Thymus (tissue), 14 donors: ENCODE measurements around the gene SPIN4. TPM values are rescaled to one million over a fixed set of nuclear protein-coding genes. Genes with fewer than 3 reads are reported as not detected.
"Not testable (repeated sequence)": the region's sequence is repeated elsewhere in the genome, so short reads cannot be mapped to it uniquely, and the experiment has no call there.

Experiments used
- DNase-seq, 9 donors: peaks; one replicate each; pipeline ENCODE4 v3.0.0-alpha.2; 2013; ENCODE audit warnings: low spot score in 9 of 9, low read depth in 6 of 9, missing footprints in 1 of 9
- H3K27ac ChIP-seq, 2 donors: one replicate each; pipeline ENCODE4 v1.5.1; 2013; ENCODE audit warnings: control low read depth in 1 of 2, low read depth in 1 of 2, low read length in 1 of 2, mild to moderate bottlenecking in 1 of 2, moderate library complexity in 1 of 2
- H3K27me3 ChIP-seq, 2 donors: one replicate each; pipeline ENCODE4 v1.5.1; 2013; ENCODE audit warnings: low read length in 1 of 2; ENCODE audit not compliant: control insufficient read depth in 2 of 2, insufficient read depth in 1 of 2
- H3K36me3 ChIP-seq, 2 donors: one replicate each; pipeline ENCODE4 v1.5.1; 2013; ENCODE audit warnings: low read length in 1 of 2, mild to moderate bottlenecking in 1 of 2, moderate library complexity in 1 of 2; ENCODE audit not compliant: control insufficient read depth in 2 of 2, insufficient read depth in 2 of 2
- H3K4me1 ChIP-seq, 2 donors: one replicate each; pipeline ENCODE4 v1.5.1; 2013; ENCODE audit warnings: low read length in 2 of 2; ENCODE audit not compliant: control insufficient read depth in 2 of 2, insufficient read depth in 2 of 2
- H3K4me3 ChIP-seq, 2 donors: one replicate each; pipeline ENCODE4 v1.5.1; 2013; ENCODE audit warnings: low read length in 2 of 2, control low read depth in 1 of 2, mild to moderate bottlenecking in 1 of 2
- H3K9me3 ChIP-seq, 2 donors: one replicate each; pipeline ENCODE4 v1.5.1; 2013; ENCODE audit warnings: low read length in 1 of 2, mild to moderate bottlenecking in 1 of 2; ENCODE audit not compliant: control insufficient read depth in 2 of 2, insufficient read depth in 1 of 2
- WGBS: extraction: QIAGEN DNeasy Blood & Tissue Kit; methylation state at CpG from one replicate; pipeline ENCODE4 v1.1.7; 2013; 5-methylcytosine and 5-hydroxymethylcytosine counted together
- long read RNA-seq, 10 donors: transcript quantifications; one replicate each; lab custom pipeline, GENCODE V29; 2026
- polyA plus RNA-seq: library from polyadenylated mRNA; stranded (reverse); fragments of 200-250 nt; gene quantifications from one replicate; pipeline ENCODE4 v1.2.3, GENCODE V29; 2013
- total RNA-seq: library from RNA; stranded (reverse); fragments of 120-200 nt; gene quantifications from one replicate; pipeline ENCODE4 v1.2.4, GENCODE V29; 2013
- donor health status: healthy.

The SPIN4 gene
- total RNA-seq: 2.6 TPM
- 2.8 TPM for polyA plus RNA-seq
- long read RNA-seq, donor 1, full-length matches to known transcripts: 3 of 3 reads
- long read RNA-seq, donor 1, partial matches to known transcripts: 0 of 3 reads
- long read RNA-seq, donor 1, other reads (novel, unspliced or antisense): 0 of 3 reads
- long read RNA-seq, donor 2, full-length matches to known transcripts: 24 of 24 reads
- long read RNA-seq, donor 2, partial matches to known transcripts: 0 of 24 reads
- long read RNA-seq, donor 2, other reads (novel, unspliced or antisense): 0 of 24 reads
- long read RNA-seq, donor 3, full-length matches to known transcripts: 6 of 6 reads
- long read RNA-seq, donor 3, partial matches to known transcripts: 0 of 6 reads
- long read RNA-seq, donor 3, other reads (novel, unspliced or antisense): 0 of 6 reads
- long read RNA-seq, donor 4, full-length matches to known transcripts: 10 of 10 reads
- long read RNA-seq, donor 4, partial matches to known transcripts: 0 of 10 reads
- long read RNA-seq, donor 4, other reads (novel, unspliced or antisense): 0 of 10 reads
- long read RNA-seq, donor 5, full-length matches to known transcripts: 13 of 13 reads
- long read RNA-seq, donor 5, partial matches to known transcripts: 0 of 13 reads
- long read RNA-seq, donor 5, other reads (novel, unspliced or antisense): 0 of 13 reads
- long read RNA-seq, donor 6, full-length matches to known transcripts: 5 of 5 reads
- long read RNA-seq, donor 6, partial matches to known transcripts: 0 of 5 reads
- long read RNA-seq, donor 6, other reads (novel, unspliced or antisense): 0 of 5 reads
- long read RNA-seq, donor 7, full-length matches to known transcripts: 21 of 21 reads
- long read RNA-seq, donor 7, partial matches to known transcripts: 0 of 21 reads
- long read RNA-seq, donor 7, other reads (novel, unspliced or antisense): 0 of 21 reads
- long read RNA-seq, donor 8, full-length matches to known transcripts: 6 of 6 reads
- long read RNA-seq, donor 8, partial matches to known transcripts: 0 of 6 reads
- long read RNA-seq, donor 8, other reads (novel, unspliced or antisense): 0 of 6 reads
- long read RNA-seq, donor 9, full-length matches to known transcripts: 3 of 3 reads
- long read RNA-seq, donor 9, partial matches to known transcripts: 0 of 3 reads
- long read RNA-seq, donor 9, other reads (novel, unspliced or antisense): 0 of 3 reads
- long read RNA-seq, donor 10, full-length matches to known transcripts: 4 of 4 reads
- long read RNA-seq, donor 10, partial matches to known transcripts: 0 of 4 reads
- long read RNA-seq, donor 10, other reads (novel, unspliced or antisense): 0 of 4 reads

DNA sequence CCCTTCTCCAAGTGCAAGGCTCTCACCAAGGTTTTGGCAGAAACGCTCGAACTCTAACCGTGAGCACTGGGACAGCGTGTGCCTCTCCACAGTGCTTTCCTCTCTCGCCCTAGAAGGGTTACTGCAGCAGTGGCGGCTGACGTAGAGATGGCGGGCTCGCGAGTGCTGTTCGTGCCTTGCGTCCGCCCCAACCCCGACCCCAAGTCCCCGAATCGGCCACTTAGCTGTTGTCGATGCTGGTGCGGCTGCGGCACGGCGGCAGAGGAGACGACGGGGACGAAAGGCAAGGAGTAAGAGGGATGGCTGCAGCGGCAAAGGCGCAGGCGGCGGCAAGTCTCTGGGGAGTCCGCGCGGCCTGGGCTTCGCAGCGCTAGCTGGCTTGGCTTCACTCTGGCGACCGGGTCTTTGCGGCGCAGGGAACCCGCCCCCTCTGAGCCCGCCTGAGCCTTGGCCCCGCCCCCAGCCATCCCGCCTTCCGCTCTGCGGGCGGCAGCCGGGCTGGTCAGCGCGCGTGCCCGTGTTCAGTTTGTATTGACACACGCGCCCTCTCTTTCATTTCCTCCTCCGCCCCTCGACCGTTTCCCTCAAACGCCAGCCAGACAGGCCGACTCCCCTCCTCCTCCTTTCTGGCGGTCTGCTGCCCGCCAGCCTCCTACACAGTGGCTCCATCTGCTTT, at the start of gene SPIN4:
SPIN4 (minus strand) TSS at position 392 of the 676 bp plus-strand sequence. CDS start 513 bp downstream, outside the sequence.
- DNase-seq: peak in 6 of 9 donors; percentile 19 to 59 (median 41)
- Histone ChIP-seq H3K4me1 (peaks cover 0 to 2% of the 10 kb centered on the region in 2 donors), H3K27ac (peak within 1 kb of the TSS; percentile 55 to 65), H3K27me3 (no peaks in the 10 kb centered on the region), H3K9me3 (no peaks in the 10 kb centered on the region), H3K4me3 (peak within 1 kb of the TSS; percentile 58 to 63), H3K36me3 (no peaks in the 10 kb centered on the region)
- under 1% methylated on average over 57 of the region's 58 CpGs for WGBS

DNA sequence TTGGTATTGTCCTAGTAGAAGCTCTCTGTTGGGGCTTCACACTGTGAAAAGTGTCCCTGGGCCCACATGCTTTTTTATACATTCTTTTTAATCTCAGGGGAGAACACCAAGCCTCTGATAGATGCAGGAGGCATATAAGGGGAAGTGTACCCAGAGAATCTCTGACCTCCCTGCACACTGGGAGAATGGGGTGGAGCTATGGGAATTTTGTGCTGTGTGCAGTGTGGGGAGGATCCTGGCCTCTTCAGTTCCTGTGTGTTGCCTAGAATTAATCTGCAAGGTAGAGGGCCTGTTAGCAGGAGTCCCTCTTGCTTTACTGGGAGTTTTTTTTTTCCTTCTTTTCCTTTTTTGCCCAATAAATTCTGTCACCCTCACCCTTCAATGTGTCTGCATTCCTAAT, 49.2 kb upstream of the SPIN4 start:
- Histone ChIP-seq H3K9me3 (no peaks in the 10 kb centered on the region), H3K27ac (no peak overlapping the region), H3K4me1 (no peaks in the 10 kb centered on the region), H3K36me3 (no peaks in the 10 kb centered on the region), H3K4me3 (no peak overlapping the region), H3K27me3 (no peaks in the 10 kb centered on the region)
- DNase-seq: no peak

DNA sequence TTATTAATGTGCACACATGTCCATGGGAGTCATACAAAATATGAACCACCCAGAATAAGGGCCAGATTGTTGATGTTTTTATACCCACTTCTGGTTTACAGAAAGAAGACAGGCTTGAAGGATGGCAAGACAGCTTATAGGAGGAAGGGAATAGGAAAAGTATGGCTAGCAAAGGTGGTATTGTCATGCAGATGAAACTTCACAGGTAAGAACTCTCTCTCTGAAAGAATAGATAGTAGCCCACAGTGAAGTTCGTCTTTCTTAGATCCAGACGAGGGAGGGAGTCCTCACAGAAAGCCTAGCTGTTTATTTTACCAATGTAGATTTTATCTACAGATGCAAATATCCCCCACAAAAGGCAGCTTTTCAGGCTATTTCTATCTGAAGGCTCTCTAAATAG, 43.7 kb upstream of the SPIN4 start:
- DNase-seq: no peak
- Histone ChIP-seq H3K4me3 (no peak overlapping the region), H3K27ac (no peak overlapping the region), H3K4me1 (no peaks in the 10 kb centered on the region), H3K27me3 (no peaks in the 10 kb centered on the region), H3K36me3 (no peaks in the 10 kb centered on the region), H3K9me3 (no peaks in the 10 kb centered on the region)
- 92% methylated on average over 2 of the region's 2 CpGs for WGBS

DNA sequence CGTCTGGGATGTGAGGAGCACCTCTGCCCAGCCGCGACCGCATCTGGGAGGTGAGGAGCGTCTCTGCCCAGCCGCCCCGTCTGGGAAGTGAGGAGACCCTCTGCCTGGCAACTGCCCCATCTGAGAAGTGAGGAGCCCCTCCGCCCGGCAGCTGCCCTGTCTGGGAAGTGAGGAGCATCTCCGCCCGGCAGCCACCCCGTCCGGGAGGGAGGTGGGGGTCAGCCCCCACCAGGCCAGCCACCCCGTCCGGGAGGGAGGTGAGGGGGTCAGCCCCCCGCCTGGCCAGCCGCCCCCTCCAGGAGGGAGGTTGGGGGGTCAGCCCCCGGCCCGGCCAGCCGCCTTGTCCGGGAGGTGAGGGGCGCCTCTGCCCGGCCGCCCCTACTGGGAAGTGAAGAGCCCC, 42.0 kb upstream of the SPIN4 start:
- DNase-seq, H3K4me1 ChIP-seq, H3K36me3 ChIP-seq, H3K27ac ChIP-seq, H3K9me3 ChIP-seq, H3K27me3 ChIP-seq, H3K4me3 ChIP-seq: not testable (repeated sequence)
- WGBS: 97% methylated on average over 21 of the region's 24 CpGs

DNA sequence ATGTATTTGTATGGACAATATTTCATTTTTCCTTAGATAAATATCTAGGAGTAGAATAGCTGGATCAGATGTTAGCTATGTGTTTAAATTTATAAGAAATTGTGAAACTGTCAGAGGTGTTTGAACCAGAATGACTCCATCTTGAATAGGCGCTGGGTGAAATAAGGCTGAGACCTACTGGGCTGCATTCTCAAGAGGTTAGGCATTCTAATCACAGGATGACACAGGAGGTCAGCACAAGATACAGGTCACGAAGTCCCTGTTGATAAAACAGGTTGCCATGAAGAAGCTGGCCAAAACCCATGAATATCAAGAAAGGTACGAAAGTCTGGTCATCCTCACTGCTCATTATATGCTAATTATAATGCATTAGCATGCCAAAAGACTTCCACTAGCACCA, 36.3 kb upstream of the SPIN4 start:
- Histone ChIP-seq H3K9me3 (no peaks in the 10 kb centered on the region), H3K4me1 (no peaks in the 10 kb centered on the region), H3K27ac (no peak overlapping the region), H3K27me3 (no peaks in the 10 kb centered on the region), H3K4me3 (no peak overlapping the region), H3K36me3 (no peaks in the 10 kb centered on the region)
- DNase-seq: no peak
- WGBS: 91% methylated on average over 3 of the region's 3 CpGs

DNA sequence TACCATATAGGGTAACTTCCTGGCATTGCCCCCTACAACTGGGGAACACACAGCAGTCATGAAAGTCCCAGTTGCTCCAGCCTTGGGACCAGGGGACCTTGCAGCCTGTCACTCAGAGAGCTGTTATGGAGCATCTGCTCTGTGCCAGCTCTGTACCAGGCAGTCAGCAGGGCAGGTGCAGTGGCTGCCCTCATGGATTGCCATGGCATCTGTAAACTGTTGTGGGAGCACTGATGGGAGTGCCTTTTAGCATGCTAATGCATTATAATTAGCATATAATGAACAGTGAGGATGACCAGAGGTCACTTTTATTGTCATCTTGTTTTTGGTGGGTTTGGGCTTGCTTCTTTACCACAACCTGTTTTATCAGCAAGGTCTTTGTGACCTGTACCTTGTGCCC, 33.1 kb upstream of the SPIN4 start:
- DNase-seq, H3K36me3 ChIP-seq, H3K27me3 ChIP-seq, H3K4me1 ChIP-seq, H3K4me3 ChIP-seq, H3K9me3 ChIP-seq, H3K27ac ChIP-seq: not testable (repeated sequence)

DNA sequence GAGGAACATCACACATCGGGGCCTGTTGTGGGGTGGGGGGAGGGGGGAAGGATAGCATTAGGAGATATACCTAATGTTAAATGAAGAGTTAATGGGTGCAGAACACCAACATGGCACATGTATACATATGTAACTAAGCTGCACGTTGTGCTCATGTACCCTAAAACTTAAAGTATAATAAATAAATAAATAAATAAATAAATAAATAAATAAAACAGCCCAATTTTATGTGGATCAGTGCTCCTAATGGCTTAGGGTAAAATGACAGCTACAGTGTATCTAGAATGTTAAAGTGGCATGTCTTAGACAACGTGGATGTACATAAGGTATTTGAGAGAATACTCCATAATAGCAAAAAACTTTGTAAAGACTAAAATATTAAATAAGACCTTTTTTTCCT, 21.9 kb upstream of the SPIN4 start:
- not testable (repeated sequence) for DNase-seq, H3K9me3 ChIP-seq, H3K4me1 ChIP-seq, H3K27ac ChIP-seq, H3K4me3 ChIP-seq, H3K27me3 ChIP-seq, H3K36me3 ChIP-seq
- 95% methylated on average over 3 of the region's 3 CpGs for WGBS

DNA sequence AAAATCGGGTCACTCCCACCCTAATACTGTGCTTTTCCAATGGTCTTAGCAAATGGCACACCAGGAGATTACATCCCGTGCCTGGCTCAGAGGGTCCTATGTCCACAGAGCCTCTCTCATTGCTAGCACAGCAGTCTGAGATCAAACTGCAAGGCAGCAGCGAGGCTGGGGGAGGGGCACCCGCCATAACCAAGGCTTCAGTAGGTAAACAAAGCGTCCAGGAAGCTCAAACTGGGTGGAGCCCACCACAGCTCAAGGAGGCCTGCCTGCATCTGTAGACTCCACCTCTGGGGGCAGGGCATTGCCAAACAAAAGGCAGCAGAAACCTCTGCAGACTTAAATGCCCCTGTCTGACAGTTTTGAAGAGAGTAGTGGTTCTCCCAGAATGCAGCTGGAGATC, 16.6 kb upstream of the SPIN4 start:
- 89% methylated on average over 5 of the region's 5 CpGs for WGBS
- not testable (repeated sequence) for H3K4me1 ChIP-seq, H3K4me3 ChIP-seq, H3K27me3 ChIP-seq, H3K9me3 ChIP-seq, H3K27ac ChIP-seq, DNase-seq, H3K36me3 ChIP-seq
